CD4-positive, alpha-beta memory T cell (primary cell): Measurements from ENCODE around the gene SETBP1. TPM values are rescaled to one million over a fixed set of nuclear protein-coding genes. Genes with fewer than 3 reads are reported as not detected.

Experiments
- CTCF ChIA-PET: fragments of 350-600 bp; sonication (Branson Sonifier 250); formaldehyde crosslinking; loops from one replicate; lab custom pipeline; 2021; ENCODE audit warnings: inconsistent platforms; ENCODE audit not compliant: partially characterized antibody; lab: Charles Lee
- POLR2A ChIA-PET: fragments of 350-600 bp; sonication (Branson Sonifier 250); formaldehyde crosslinking; loops from one replicate; lab custom pipeline; 2021; ENCODE audit not compliant: partially characterized antibody; lab: Charles Lee
- DNase-seq, 5 donors: peaks; one replicate each; pipeline versions ENCODE4 v3.0.0 to v3.0.0-alpha.2; 2020 to 2022; ENCODE audit warnings: mixed read lengths in 1 of 5
- H3K27ac ChIP-seq: one replicate; pipeline ENCODE4 v1.7.0; 2013; ENCODE audit warnings: low read depth, low read length
- H3K27me3 ChIP-seq: 2 replicates; pipeline ENCODE4 v1.7.0; 2013; ENCODE audit warnings: mild to moderate bottlenecking, low read length, moderate library complexity; ENCODE audit not compliant: insufficient read depth
- H3K36me3 ChIP-seq: 2 replicates; pipeline ENCODE4 v1.7.0; 2013; ENCODE audit warnings: mild to moderate bottlenecking, low read length, moderate library complexity; ENCODE audit not compliant: insufficient read depth
- H3K4me1 ChIP-seq: 2 replicates; pipeline ENCODE4 v1.7.0; 2013; ENCODE audit warnings: mild to moderate bottlenecking, low read length, moderate library complexity; ENCODE audit not compliant: insufficient read depth
- H3K4me3 ChIP-seq, 2 donors: one replicate each; pipeline ENCODE4 v1.7.0; 2013; ENCODE audit warnings: low read length in 2 of 2, mild to moderate bottlenecking in 1 of 2
- H3K9me3 ChIP-seq, 2 donors: one replicate each; pipeline ENCODE4 v1.7.0; 2013; ENCODE audit warnings: low read length in 2 of 2, control low read depth in 1 of 2; ENCODE audit not compliant: control insufficient read depth in 1 of 2
- H3K27ac Mint-ChIP-seq, 7 donors: one replicate each; pipeline ENCODE4 v1.8.0; 2020 to 2021; ENCODE audit warnings: mixed read lengths in 7 of 7, mild to moderate bottlenecking in 6 of 7, inconsistent platforms in 3 of 7, moderate library complexity in 3 of 7
- H3K27me3 Mint-ChIP-seq, 2 donors: one replicate each; pipeline ENCODE4 v1.8.0; 2020 to 2021; ENCODE audit warnings: mixed read lengths in 2 of 2
- H3K36me3 Mint-ChIP-seq, 2 donors: one replicate each; pipeline ENCODE4 v1.8.0; 2020 to 2021; ENCODE audit warnings: mixed read lengths in 2 of 2, inconsistent platforms in 1 of 2, mild to moderate bottlenecking in 1 of 2
- H3K4me1 Mint-ChIP-seq, 4 donors: one replicate each; pipeline ENCODE4 v1.8.0; 2020 to 2021; ENCODE audit warnings: mixed read lengths in 4 of 4, mild to moderate bottlenecking in 1 of 4
- H3K4me3 Mint-ChIP-seq, 8 donors: one replicate each; pipeline ENCODE4 v1.8.0; 2020 to 2021; ENCODE audit warnings: mixed read lengths in 8 of 8, mild to moderate bottlenecking in 7 of 8, moderate library complexity in 6 of 8, inconsistent platforms in 3 of 8
- H3K9me3 Mint-ChIP-seq, 8 donors: one replicate each; pipeline ENCODE4 v1.8.0; 2020 to 2021; ENCODE audit warnings: mixed read lengths in 8 of 8, mild to moderate bottlenecking in 5 of 8, inconsistent platforms in 3 of 8, moderate library complexity in 1 of 8
- intact Hi-C: fragments of 100-400 bp; cut with micrococcal nuclease; formaldehyde crosslinking; loops from one replicate; pipeline ENCODE4 v1.15.1; 2023
- polyA plus RNA-seq, 2 donors: library from polyadenylated mRNA; unstranded; fragments of 300-500 nt; fragmentation: Illumina TruSeq; gene quantifications; one replicate each; pipeline ENCODE4 v1.2.3, GENCODE V29; 2021
- total RNA-seq, 2 experiments: library from RNA; stranded (reverse); gene quantifications; one replicate each; pipeline ENCODE4 v1.2.3, GENCODE V29; 2021

Gene SETBP1
- total and polyA plus RNA-seq, 4 experiments from 2014 or later: 0.03 to 0.21 (median 0.09) TPM; not detected in 1

DNA sequence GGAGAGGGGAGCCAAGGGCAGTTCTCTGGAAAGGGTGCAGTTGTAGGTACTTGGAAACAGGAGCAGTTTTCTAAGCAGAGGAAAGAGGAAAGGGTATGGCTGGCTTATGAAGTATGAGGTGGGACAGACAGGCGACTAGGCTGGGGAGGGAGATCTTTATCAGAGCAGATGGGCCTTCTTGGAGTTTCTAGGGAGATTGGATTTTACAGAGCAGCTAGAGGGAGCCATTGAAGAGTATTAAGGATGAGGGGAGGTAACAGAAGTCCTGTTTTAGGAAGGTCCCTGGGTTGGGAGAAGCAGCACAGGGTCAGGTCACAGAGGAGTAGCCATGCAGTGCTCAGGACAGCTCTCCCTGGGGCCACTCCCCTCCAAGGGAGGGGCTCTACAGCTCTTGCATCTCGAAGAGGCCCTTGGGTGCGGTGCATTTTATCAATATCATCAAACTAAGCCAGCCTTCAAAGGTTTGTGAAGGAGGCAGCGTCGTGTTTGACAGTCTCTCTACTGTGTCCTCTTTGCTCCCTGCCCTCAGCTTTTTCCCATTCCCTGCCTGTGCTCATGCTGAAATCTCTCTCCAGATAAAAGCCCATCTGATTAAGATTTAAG, 154.3 kb downstream of the SETBP1 start:
- no peaks in the 10 kb centered on the region for H3K9me3 Mint-ChIP-seq
- Histone ChIP-seq H3K9me3 (no peaks in the 10 kb centered on the region), H3K27ac (no peak overlapping the region), H3K27me3 (no peaks in the 10 kb centered on the region), H3K4me1 (peaks cover 15% of the 10 kb centered on the region), H3K36me3 (no peaks in the 10 kb centered on the region), H3K4me3 (no peak overlapping the region)
- no peaks in the 10 kb centered on the region for H3K27me3 Mint-ChIP-seq
- ChIA-PET POLR2A (no interaction called here), CTCF (no interaction called here)
- intact Hi-C loops: no loop called here
- H3K27ac Mint-ChIP-seq: no peak overlapping the region
- H3K36me3 Mint-ChIP-seq: no peaks in the 10 kb centered on the region
- H3K4me3 Mint-ChIP-seq: no peak overlapping the region
- peaks cover 8 to 18% (median 13%) of the 10 kb centered on the region in 4 donors for H3K4me1 Mint-ChIP-seq
- DNase-seq: no peak

- CTCF ChIA-PET: no interaction called here
- Mint-ChIP-seq H3K36me3 (no peaks in the 10 kb centered on the region), H3K27ac (no peak overlapping the region), H3K4me3 (no peak overlapping the region), H3K9me3 (no peaks in the 10 kb centered on the region), H3K4me1 (peaks cover 8 to 21% (median 12%) of the 10 kb centered on the region in 4 donors), H3K27me3 (no peaks in the 10 kb centered on the region)
- intact Hi-C loops: no loop called here
- DNase-seq: no peak
- Histone ChIP-seq H3K9me3 (no peaks in the 10 kb centered on the region), H3K4me3 (no peak overlapping the region), H3K4me1 (peaks cover 17% of the 10 kb centered on the region), H3K27me3 (no peaks in the 10 kb centered on the region), H3K27ac (no peak overlapping the region), H3K36me3 (no peaks in the 10 kb centered on the region)
- POLR2A ChIA-PET: no interaction called here
Observed at GRCh38 chr18:44835703-44836102, 155.0 kb downstream of the SETBP1 start.

DNA sequence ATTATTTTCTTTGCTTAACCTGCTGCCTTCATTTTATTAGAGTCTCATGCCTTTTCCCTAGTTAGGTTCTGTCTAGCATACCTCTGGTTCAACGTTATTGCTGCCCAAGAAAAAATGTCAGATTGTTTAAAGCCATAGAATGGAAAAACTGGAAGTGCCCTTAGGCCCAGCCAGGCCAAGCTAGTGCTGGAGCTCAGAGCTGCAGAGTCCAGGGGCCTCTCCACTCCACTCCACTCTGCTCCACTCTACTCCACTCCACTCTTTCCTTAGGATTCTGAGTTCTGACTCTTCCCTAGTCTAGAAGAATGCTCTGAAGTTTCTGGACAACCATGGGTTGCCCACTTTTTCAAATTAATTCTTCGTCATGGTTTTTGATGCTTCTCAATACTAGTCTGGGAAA, 155.6 kb downstream of the SETBP1 start:
- Histone ChIP-seq H3K36me3 (no peaks in the 10 kb centered on the region), H3K4me3 (no peak overlapping the region), H3K27me3 (no peaks in the 10 kb centered on the region), H3K9me3 (no peaks in the 10 kb centered on the region), H3K27ac (no peak overlapping the region), H3K4me1 (peaks cover 17% of the 10 kb centered on the region)
- Mint-ChIP-seq H3K4me1 (peaks cover 8 to 21% (median 12%) of the 10 kb centered on the region in 4 donors), H3K4me3 (no peak overlapping the region), H3K27me3 (no peaks in the 10 kb centered on the region), H3K9me3 (no peaks in the 10 kb centered on the region), H3K36me3 (no peaks in the 10 kb centered on the region), H3K27ac (no peak overlapping the region)
- no peak for DNase-seq
- intact Hi-C loops: no loop called here
- POLR2A ChIA-PET: no interaction called here
- CTCF ChIA-PET: no interaction called here

DNA sequence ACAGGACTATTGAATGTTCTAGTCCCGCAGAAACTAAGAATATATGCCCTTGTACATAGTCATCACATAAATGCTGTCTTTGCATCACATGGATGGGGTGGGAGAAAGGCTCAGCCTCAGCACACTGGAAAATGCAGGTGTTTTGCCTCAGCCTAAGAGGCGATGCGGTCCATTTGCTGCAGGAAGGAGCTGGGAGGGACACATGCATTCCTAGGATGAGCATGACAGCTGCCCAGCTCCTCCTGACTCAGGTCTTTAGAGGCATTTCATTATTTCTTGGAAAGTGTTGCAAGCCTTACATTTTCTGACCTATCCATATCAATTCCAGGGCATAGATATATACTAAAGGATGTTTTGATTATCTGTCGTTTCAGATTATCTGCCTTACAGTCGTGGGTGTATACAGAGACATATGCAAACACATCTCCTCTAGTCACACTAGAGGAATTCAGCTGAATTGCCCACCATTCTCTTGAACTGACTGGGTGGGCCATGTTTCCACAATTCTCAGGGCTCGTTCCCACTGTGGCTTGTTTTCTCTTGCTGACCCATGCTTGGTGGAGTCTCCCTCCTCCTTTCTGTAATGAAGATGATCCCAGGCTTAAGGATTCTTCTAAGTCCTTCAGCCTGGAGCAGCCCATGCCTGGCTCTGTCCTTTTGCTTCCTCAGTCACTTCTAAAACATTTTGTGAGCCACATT, 156.9 kb downstream of the SETBP1 start:
- Mint-ChIP-seq H3K27me3 (no peaks in the 10 kb centered on the region), H3K4me1 (peaks cover 8 to 21% (median 12%) of the 10 kb centered on the region in 4 donors), H3K4me3 (no peak overlapping the region), H3K36me3 (no peaks in the 10 kb centered on the region), H3K27ac (no peak overlapping the region), H3K9me3 (no peaks in the 10 kb centered on the region)
- Histone ChIP-seq H3K36me3 (no peaks in the 10 kb centered on the region), H3K4me1 (peaks cover 17% of the 10 kb centered on the region), H3K27me3 (no peaks in the 10 kb centered on the region), H3K9me3 (no peaks in the 10 kb centered on the region), H3K4me3 (no peak overlapping the region), H3K27ac (no peak overlapping the region)
- ChIA-PET CTCF (interaction anchor here (1.2 kb wide), 1 partner anchor 9 kb away, joined by 3 read pairs; no protein-coding TSS in a partner anchor), POLR2A (no interaction called here)
- intact Hi-C loops: no loop called here
- no peak for DNase-seq

DNA sequence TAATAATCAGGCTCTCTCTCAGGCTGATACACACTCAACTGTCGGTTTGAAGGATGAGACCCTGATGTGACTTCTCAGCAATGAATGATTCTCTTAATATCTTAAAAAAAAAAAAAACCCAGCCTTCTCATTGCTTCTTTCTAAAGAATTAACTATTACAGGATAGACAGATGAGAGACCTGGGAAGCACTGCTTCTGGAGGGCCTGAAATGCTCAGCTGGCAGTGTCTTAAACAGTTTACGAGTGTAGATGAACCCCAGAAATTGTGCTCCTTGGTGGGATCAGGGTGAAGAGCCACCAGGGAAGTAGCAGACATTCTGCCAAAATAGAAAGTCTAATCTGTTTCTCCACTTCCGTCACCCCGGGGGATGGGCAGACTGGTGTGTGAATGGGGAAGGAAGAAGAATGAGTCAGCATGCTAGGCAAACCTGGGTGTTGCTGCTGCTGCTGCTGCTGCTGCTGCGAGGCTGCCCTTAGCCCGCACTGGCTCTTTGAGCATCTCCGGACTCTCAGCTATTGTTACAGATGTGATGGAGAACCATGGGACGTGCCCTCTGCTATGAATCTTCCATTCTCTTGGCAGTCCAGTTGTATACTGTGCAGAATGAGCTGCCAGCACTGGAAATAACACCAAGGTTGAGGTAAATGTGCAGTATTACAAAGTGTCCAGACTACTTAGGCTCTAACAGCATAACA, 158.4 kb downstream of the SETBP1 start:
- intact Hi-C loops: no loop called here
- H3K27ac ChIP-seq: no peak overlapping the region
- ChIA-PET CTCF (interaction anchor here (1.1 kb wide), 2 partner anchors 11 to 12 kb away, joined by 3 read pairs; no protein-coding TSS in a partner anchor), POLR2A (interaction anchor here (0.7 kb wide), 1 partner anchor 18 kb away, joined by 3 read pairs; no protein-coding TSS in a partner anchor)
- H3K4me3 Mint-ChIP-seq: peak overlapping the region in 4 of 8 donors; percentile 35 to 68 (median 60)
- DNase-seq: peak; percentile 2 to 46 (median 32)
- H3K36me3 Mint-ChIP-seq: no peaks in the 10 kb centered on the region
- H3K27ac Mint-ChIP-seq: peak overlapping the region in 2 of 7 donors; percentile 15 to 40
- no peaks in the 10 kb centered on the region for H3K36me3 ChIP-seq
- no peak overlapping the region for H3K4me3 ChIP-seq
- H3K9me3 ChIP-seq: no peaks in the 10 kb centered on the region
- no peaks in the 10 kb centered on the region for H3K27me3 Mint-ChIP-seq
- peaks cover 8 to 21% (median 12%) of the 10 kb centered on the region in 4 donors for H3K4me1 Mint-ChIP-seq
- no peaks in the 10 kb centered on the region for H3K27me3 ChIP-seq
- no peaks in the 10 kb centered on the region for H3K9me3 Mint-ChIP-seq
- H3K4me1 ChIP-seq: peaks cover 17% of the 10 kb centered on the region

GRCh38 chr18:44840058-44840790, 159.5 kb downstream of the SETBP1 start:
- ChIA-PET POLR2A (no interaction called here), CTCF (no interaction called here)
- no peak for DNase-seq
- peaks cover 17% of the 10 kb centered on the region for H3K4me1 ChIP-seq
- peaks cover 8 to 18% (median 12%) of the 10 kb centered on the region in 4 donors for H3K4me1 Mint-ChIP-seq
- H3K4me3 Mint-ChIP-seq: no peak overlapping the region
- peaks cover 0 to 2% (median 0%) of the 10 kb centered on the region in 8 donors for H3K9me3 Mint-ChIP-seq
- H3K36me3 Mint-ChIP-seq: no peaks in the 10 kb centered on the region
- no peak overlapping the region for H3K27ac Mint-ChIP-seq
- H3K27me3 Mint-ChIP-seq: no peaks in the 10 kb centered on the region
- H3K36me3 ChIP-seq: no peaks in the 10 kb centered on the region
- H3K4me3 ChIP-seq: no peak overlapping the region
- no peak overlapping the region for H3K27ac ChIP-seq
- no peaks in the 10 kb centered on the region for H3K27me3 ChIP-seq
- H3K9me3 ChIP-seq: no peaks in the 10 kb centered on the region
- intact Hi-C loops: no loop called here
